ENCODE data around the gene KLHL11.
"Not testable (repeated sequence)": the region's sequence is repeated elsewhere in the genome, so short reads cannot be mapped to it uniquely, and the experiment has no call there.

Gene KLHL11

GRCh38 chr17:41835800-41836549 is 29.2 kb downstream of the KLHL11 start, which contains the start of gene NT5C3B:
Gene NT5C3B (minus strand): TSS chr17:41836232. CDS start chr17:41836193, 39 bp downstream.
- peak; percentile 44 to 64 for DNase-seq

- DNase-seq: peak; percentile 29 to 47
These were observed 29.9 kb downstream of the KLHL11 start for GRCh38 chr17:41835214-41835799.

DNA sequence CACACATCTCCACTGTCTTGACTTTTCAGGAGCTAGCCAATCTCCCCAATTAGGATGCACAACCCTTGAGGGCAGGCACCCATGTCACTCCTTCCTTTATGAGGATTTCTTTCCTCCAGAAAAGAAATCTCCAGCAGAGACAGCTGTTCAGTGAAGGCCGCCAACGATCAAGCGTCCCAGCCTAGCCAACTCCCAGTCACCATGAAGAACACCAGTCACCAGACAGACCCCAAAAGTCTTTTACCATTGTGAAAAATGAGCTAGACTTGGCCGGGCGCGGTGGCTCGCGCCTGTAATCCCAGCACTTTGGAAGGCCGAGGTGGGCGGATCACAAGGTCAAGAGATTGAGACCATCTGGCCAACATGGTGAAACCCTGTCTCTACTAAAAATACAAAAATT is 35.3 kb downstream of the KLHL11 start:
- DNase-seq: not testable (repeated sequence)

DNA sequence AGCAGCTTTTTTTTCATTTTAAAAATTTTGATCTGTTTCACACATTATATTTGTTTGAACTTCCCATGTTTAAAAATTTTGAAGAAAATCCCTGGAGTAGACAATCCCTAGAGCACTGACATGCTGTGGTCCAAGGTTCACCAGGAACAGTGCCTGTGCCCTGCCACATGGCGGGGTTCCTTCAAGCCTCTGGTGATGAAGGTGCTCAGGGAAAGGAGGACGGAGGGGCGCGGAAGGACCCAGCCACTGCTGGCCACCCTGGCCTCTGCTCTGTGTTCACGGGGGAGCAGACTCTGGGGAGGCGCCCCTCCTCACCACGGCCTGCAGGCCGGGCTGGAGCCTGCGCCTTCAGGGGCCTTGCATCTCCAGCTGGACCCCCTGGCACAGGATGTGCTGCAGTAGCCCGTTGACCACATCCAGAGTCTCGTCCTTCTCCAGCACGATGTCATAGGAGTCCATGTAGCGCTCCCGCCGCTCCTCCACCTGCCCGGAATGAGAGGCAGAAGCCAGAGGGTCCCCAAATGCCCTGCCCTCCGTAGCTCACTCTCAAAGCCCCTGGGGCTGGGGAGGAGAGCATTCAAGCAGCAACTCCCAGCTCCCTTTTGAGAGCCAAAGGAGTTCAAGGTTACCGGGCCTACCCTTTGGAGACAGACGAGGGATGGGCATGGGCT is 39.9 kb downstream of the KLHL11 start:
- no peak for DNase-seq

DNA sequence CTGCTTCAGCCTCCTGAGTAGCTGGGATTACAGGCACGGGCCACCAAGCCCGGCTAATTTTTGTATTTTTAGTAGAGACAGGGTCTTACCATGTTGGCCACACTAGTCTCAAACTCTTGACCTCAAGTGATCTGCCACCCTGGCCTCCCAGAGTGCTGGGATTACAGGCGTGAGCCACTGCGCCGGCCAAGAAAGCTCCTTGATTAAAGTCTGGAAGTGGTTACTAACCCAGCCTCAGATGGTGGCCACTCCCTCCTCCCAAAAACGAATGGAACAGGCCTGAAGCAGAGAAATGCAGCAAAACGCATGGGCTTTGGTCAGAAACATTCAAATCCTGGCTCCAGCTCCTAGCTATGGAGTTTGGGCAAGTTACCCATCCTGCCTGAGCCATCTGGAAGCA is 41.1 kb downstream of the KLHL11 start:
- DNase-seq: no peak

GRCh38 chr17:41823580-41823979 is 41.6 kb downstream of the KLHL11 start:
- no peak for DNase-seq

DNA sequence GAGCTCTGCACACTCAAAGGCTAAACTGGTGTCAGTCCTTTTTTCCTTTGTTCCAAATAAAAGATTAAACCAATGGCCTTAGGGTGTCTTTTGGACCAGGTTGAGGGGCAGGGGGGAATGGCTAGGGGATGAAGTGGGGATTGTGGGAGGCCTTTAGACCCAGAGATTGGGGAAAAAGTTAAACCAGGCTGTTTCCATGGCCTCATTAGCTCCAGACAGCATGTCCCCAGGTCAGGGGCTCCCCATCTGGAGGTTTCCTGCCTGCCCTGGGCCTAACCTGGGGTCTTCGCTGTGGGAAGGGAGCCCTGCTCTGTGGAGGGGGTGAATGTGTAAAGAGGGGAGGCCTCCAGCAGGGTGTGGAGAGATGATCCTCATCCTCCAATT is 42.1 kb downstream of the KLHL11 start:
- no peak for DNase-seq

DNA sequence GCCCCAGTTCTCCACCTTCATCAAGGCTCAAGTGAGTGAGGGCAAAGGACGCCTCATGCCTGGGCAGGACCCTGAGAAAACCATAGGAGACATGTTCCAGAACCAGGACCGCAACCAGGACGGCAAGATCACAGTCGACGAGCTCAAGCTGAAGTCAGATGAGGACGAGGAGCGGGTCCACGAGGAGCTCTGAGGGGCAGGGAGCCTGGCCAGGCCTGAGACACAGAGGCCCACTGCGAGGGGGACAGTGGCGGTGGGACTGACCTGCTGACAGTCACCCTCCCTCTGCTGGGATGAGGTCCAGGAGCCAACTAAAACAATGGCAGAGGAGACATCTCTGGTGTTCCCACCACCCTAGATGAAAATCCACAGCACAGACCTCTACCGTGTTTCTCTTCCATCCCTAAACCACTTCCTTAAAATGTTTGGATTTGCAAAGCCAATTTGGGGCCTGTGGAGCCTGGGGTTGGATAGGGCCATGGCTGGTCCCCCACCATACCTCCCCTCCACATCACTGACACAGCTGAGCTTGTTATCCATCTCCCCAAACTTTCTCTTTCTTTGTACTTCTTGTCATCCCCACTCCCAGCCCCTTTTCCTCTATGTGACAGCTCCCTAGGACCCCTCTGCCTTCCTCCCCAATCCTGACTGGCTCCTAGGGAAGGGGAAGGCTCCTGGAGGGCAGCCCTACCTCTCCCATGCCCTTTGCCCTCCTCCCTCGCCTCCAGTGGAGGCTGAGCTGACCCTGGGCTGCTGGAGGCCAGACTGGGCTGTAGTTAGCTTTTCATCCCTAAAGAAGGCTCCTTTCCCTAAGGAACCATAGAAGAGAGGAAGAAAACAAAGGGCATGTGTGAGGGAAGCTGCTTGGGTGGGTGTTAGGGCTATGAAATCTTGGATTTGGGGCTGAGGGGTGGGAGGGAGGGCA is 42.7 kb downstream of the KLHL11 start:
- DNase-seq: no peak

DNA sequence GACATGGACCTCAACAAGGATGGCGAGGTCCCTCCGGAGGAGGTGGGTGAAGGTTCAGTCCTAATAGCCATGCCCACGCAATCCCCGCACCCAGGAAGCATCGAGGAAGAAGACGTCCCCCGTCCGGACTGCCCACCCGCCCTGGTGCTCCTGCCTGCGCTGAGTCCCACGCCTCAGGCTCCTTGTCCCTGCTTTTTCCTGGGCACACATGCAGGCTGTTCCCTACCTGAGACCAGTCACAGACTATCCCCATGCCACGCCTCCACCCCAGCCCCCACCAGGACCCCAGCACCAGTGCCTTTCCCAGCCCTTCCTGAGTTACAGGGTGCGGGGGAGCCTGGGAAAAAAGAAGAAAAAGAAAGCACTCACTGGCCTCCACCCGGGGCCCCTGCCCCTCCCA is 43.4 kb downstream of the KLHL11 start:
- DNase-seq: no peak

GRCh38 chr17:41818024-41818423 is 47.2 kb downstream of the KLHL11 start:
- no peak for DNase-seq

- no peak for DNase-seq
These were observed 48.4 kb downstream of the KLHL11 start for GRCh38 chr17:41816637-41817320.

- DNase-seq: no peak
These were observed 51.0 kb downstream of the KLHL11 start for GRCh38 chr17:41814195-41814594.

DNA sequence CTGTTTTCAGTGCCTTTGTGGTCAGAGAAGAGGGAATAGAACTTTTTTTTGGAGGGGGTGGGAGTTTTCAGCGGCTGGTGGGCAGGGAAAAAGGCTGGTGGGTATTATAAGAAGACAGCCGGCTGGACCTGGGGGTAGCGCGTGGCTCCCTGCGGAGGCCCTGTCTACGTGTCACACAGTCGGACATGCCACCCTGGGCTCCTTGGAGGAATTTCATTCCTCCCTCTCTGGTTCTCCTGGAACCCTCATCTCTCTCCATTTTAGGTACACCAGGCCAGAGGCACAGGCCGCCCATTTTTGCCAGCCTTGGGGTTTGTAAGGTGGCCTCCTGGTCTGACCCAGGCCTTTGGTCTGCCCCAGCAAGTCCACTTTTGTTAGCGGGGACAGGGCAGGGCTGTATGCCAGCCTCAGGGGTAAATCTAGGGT is 51.5 kb downstream of the KLHL11 start:
- DNase-seq: no peak

- DNase-seq: peak in 1 of 2 experiments; percentile 52
These were observed 52.0 kb downstream of the KLHL11 start for GRCh38 chr17:41813152-41813680.

GRCh38 chr17:41812381-41813151 is 52.7 kb downstream of the KLHL11 start, which contains the start of gene FKBP10:
Gene FKBP10 (plus strand): TSS chr17:41813004. CDS start chr17:41813035, 31 bp downstream.
- peak; percentile 79 to 87 for DNase-seq

GRCh38 chr17:41811549-41812380 is 53.5 kb downstream of the KLHL11 start, which contains the start of gene P3H4:
Gene P3H4 (minus strand): TSS chr17:41811949. CDS start chr17:41811915, 34 bp downstream.
- peak; percentile 81 for DNase-seq

- DNase-seq: no peak
These were observed 54.3 kb downstream of the KLHL11 start for GRCh38 chr17:41810659-41811548.

- DNase-seq: no peak
These were observed 58.4 kb downstream of the KLHL11 start for GRCh38 chr17:41806685-41807445.
